GM18909 (cell line): ENCODE data around the gene APOL4.
"Not testable (repeated sequence)": the region's sequence is repeated elsewhere in the genome, so short reads cannot be mapped to it uniquely, and the experiment has no call there.

ENCODE experiments used
- ATAC-seq: cut with Tn5 transposase; IDR thresholded peaks from one replicate; pipeline ENCODE4 v1.9.1; 2021; ENCODE audit warnings: mild to moderate bottlenecking; ENCODE audit not compliant: unreplicated experiment, poor library complexity

Gene APOL4

GRCh38 chr22:36160499-36160942 is 41.1 kb downstream of the APOL4 start, which contains the start of gene APOL3:
Gene APOL3 (minus strand): TSS chr22:36160755. CDS start chr22:36149055, 11,700 bp downstream.
- no peak for ATAC-seq

DNA sequence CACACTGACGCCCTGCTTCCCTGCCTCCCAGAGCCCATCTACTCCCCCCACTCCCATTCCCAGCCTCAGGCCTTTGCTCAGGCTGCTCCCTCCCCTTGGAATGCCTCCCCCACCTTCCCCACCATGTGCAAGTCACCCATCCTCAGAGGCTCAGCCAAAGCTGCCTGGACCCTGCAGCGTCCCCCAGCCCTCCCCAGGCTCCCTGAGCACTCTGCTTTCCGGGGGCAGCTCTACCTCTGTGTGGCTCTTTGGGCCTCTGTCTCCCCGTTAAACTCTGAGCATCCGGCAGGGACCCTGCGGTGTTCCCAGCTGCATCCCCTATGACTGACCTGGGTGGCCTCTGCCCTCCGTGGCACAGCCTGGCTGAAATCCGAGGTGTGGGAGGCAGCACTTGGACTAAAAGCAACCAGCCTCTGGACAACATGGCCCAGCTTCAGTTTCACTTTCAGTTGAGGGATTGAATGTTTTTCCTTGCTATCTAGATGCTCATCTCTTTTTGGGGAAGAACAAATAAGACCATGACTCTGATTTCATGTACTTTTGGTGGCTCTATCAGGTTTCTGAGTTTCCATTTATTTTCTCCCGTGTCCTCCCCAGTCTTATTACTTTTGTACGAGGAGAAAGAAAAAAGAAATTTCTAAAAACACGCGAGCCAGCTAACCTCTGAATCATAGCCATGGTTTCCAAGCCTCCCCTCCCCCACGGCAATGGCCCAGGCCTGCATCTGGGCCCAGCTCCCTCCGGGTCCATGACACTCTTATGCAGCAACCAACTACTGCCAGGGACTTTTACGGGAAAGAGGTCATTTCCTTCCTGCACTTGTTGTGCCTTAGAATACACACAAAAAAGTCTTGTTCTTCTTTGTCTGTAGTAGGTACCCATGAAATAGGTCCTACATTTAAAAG is 44.8 kb downstream of the APOL4 start:
- no peak for ATAC-seq

DNA sequence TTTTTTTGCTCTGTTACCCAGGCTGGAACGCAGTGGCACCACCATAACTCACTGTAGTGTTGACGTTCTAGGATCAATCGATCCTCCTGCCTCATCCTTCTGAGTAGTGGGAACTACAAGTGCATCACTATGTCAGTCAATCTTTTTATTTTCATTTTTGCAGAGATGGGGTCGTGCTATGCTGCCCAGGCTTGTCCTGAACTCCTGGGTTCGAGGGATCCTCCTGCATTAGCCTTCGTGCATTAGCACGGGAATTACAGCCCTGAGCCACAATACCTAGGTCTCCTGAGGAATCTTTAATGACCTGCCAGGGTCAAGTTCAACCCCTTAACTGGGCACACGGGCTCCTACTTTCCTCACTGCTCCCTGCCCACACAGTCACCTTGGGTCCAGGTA is 45.5 kb downstream of the APOL4 start:
- ATAC-seq, result no peak

- no peak for ATAC-seq
These were observed 45.9 kb downstream of the APOL4 start for GRCh38 chr22:36155702-36156101.

GRCh38 chr22:36154423-36154945 is 47.1 kb downstream of the APOL4 start:
- no peak for ATAC-seq

DNA sequence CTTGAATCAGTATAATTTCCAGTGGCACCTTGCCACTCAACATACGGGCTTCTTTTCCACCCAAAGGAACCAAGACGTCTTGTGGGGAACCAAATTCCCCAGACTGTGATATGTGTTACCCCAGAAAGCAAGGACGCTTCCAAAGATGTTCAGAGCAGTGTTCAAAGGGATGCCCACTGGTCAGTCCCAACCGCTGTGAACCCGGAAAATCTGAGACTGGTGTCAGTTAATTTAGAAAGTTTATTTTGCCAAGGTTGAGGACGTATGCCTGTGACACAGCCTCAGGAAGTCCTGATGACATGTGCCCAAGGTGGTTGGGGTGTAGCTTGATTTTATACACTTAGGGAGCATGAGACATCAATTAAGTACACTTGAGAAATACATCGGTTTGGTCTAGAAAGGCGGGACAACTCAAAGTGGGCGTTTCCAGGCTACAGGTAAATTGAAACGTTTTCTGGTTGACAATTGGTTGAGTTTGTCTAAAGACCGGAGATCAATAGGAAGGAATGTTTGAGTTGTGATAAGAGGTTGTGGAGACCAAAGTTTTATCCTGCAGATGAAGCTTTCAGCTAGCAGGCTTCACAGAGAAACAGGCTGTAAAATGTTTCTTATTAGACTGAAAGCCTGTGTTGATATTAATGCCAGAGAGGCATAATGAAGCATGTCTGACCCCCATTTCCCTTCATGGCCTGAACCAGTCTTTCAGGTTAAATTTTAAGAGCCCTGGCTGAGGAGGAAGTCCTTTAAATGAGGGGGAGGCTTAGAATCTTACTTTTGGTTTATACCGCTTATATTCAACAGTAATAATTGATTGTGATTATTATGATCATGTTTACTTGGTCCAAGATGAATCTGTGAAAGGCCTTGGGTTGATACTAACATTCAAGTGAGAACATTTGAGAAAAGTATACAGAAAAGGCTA is 47.8 kb downstream of the APOL4 start:
- ATAC-seq, result no peak

- ATAC-seq, result not testable (repeated sequence)
These were observed 48.8 kb downstream of the APOL4 start for GRCh38 chr22:36152821-36153220.

- no peak for ATAC-seq
These were observed 49.5 kb downstream of the APOL4 start for GRCh38 chr22:36152088-36152487.

- no peak for ATAC-seq
These were observed 50.5 kb downstream of the APOL4 start for GRCh38 chr22:36151006-36151595.

GRCh38 chr22:36149441-36149840 is 52.2 kb downstream of the APOL4 start:
- no peak for ATAC-seq

- no peak for ATAC-seq
These were observed 53.2 kb downstream of the APOL4 start for GRCh38 chr22:36148411-36148810.

- ATAC-seq, result no peak
These were observed 54.3 kb downstream of the APOL4 start for GRCh38 chr22:36147196-36147791.

- ATAC-seq, result no peak
These were observed 55.7 kb downstream of the APOL4 start for GRCh38 chr22:36145881-36146280.

GRCh38 chr22:36144886-36145541 is 56.6 kb downstream of the APOL4 start:
- no peak for ATAC-seq

- no peak for ATAC-seq
These were observed 57.7 kb downstream of the APOL4 start for GRCh38 chr22:36143956-36144355.

DNA sequence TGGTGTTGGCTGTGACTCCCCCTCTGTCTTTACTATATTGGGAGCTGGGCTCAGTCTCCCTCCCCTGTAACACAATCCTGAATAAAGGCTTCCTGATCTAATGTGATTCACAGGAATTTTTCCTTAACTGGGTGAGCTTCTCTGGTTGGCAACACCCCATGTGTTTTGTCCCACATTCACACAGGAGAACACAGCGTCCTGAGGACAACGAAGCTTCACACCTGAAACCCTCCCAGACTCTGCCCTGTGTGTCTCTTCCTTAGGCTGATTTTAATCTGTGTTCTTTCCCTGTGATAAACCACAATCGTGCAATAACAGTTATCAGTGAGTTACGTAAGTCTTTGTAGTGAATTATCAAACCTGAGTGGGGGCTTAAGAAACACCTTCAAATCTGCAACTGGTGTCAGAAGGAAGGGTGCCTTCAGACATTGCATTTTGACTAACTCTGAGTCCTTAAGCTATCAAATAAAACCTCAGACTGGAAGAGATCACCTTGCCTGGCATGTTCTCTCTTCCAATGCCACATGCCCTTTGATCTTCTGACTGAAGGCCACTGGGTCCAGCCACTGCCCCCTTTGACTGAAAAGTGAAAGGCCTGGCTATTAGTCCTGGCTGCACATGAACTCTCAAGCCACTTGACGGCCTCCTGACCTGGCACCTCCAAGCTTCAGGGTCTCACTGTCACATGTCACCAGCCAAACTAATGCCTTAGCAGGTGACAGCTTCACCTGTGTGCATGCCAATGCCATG is 58.4 kb downstream of the APOL4 start:
- ATAC-seq, result no peak

DNA sequence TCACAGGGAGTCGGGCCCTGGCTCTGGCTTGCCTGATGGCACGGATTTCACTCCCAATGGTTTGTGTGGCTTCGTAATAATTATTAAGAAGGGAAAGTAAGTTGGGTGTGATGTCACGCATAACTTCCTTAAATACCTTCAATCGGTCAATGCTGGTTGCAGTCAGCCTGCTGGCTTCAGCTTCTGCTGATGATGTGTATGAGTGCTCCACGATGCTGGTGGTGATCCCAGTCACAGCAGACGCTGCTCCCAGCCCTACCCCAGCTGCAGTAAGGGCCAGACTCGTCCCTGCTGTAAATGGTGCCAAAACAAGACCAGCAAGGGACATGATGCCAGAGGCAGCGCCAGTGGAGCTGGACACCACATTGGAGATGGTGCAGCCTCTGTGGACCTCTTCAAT is 60.1 kb downstream of the APOL4 start:
- no peak for ATAC-seq
